HEK293 (cell line): ENCODE results near the gene WIPF3.

Experiments used
- BCL11A ChIP-seq: fragments of 450-650 bp; formaldehyde crosslinking; IDR thresholded peaks from 2 replicates; pipeline ENCODE4 v1.5.1; 2016; ENCODE audit warnings: low read depth, missing biosample characterization, missing genetic modification characterization
- FEZF1 ChIP-seq: fragments of 450-650 bp; formaldehyde crosslinking; IDR thresholded peaks from 2 replicates; pipeline ENCODE4 v1.5.1; 2016; ENCODE audit warnings: missing biosample characterization, missing genetic modification characterization
- KLF8 ChIP-seq: fragments of 450-650 bp; formaldehyde crosslinking; IDR thresholded peaks from 2 replicates; pipeline ENCODE4 v1.5.1; 2016; ENCODE audit warnings: missing biosample characterization, missing genetic modification characterization
- MZF1 ChIP-seq: fragments of 450-650 bp; formaldehyde crosslinking; IDR thresholded peaks from 2 replicates; pipeline ENCODE4 v1.5.1; 2017; ENCODE audit warnings: missing biosample characterization, missing genetic modification characterization, borderline replicate concordance
- OSR2 ChIP-seq: fragments of 450-650 bp; formaldehyde crosslinking; IDR thresholded peaks from 2 replicates; pipeline ENCODE4 v1.5.1; 2016; ENCODE audit warnings: missing biosample characterization, missing genetic modification characterization
- SALL2 ChIP-seq: fragments of 450-650 bp; formaldehyde crosslinking; IDR thresholded peaks from 2 replicates; pipeline ENCODE4 v1.5.0; 2017; ENCODE audit warnings: missing biosample characterization, mild to moderate bottlenecking, missing genetic modification characterization, borderline replicate concordance
- SCRT1 ChIP-seq: fragments of 450-650 bp; formaldehyde crosslinking; IDR thresholded peaks from 2 replicates; pipeline ENCODE4 v1.5.1; 2016; ENCODE audit warnings: missing biosample characterization, missing genetic modification characterization, borderline replicate concordance
- SCRT2 ChIP-seq: fragments of 450-650 bp; formaldehyde crosslinking; IDR thresholded peaks from 2 replicates; pipeline ENCODE4 v1.5.1; 2016; ENCODE audit warnings: missing biosample characterization, missing genetic modification characterization
- SP2 ChIP-seq: fragments of 450-650 bp; formaldehyde crosslinking; IDR thresholded peaks from 2 replicates; pipeline ENCODE4 v1.5.1; 2016; ENCODE audit warnings: missing biosample characterization, missing genetic modification characterization
- TCF7L2 ChIP-seq: IDR thresholded peaks from 2 replicates; pipeline ENCODE4 v1.6.1; 2011; ENCODE audit warnings: low read depth, mild to moderate bottlenecking, inconsistent platforms, low read length, moderate library complexity, borderline replicate concordance
- YY1 ChIP-seq: fragments of 450-650 bp; formaldehyde crosslinking; IDR thresholded peaks from 2 replicates; pipeline ENCODE4 v1.5.1; 2018; ENCODE audit warnings: missing biosample characterization, missing genetic modification characterization
- ZBTB8A ChIP-seq: fragments of 450-650 bp; formaldehyde crosslinking; IDR thresholded peaks from 2 replicates; pipeline ENCODE4 v1.5.1; 2016; ENCODE audit warnings: missing biosample characterization, missing genetic modification characterization
- ZFP69B ChIP-seq: fragments of 450-650 bp; formaldehyde crosslinking; IDR thresholded peaks from 2 replicates; pipeline ENCODE4 v1.5.1; 2016; ENCODE audit warnings: missing biosample characterization, missing genetic modification characterization
- ZNF112 ChIP-seq: fragments of 450-650 bp; formaldehyde crosslinking; IDR thresholded peaks from 2 replicates; pipeline ENCODE4 v1.5.0; 2017; ENCODE audit warnings: missing biosample characterization, missing genetic modification characterization
- ZNF169 ChIP-seq: fragments of 450-650 bp; formaldehyde crosslinking; IDR thresholded peaks from 2 replicates; pipeline ENCODE4 v1.5.1; 2016; ENCODE audit warnings: missing biosample characterization, missing genetic modification characterization
- ZNF202 ChIP-seq: fragments of 450-650 bp; formaldehyde crosslinking; IDR thresholded peaks from 2 replicates; pipeline ENCODE4 v1.5.1; 2016; ENCODE audit warnings: missing biosample characterization, missing genetic modification characterization, borderline replicate concordance
- ZNF211 ChIP-seq: fragments of 450-650 bp; formaldehyde crosslinking; IDR thresholded peaks from 2 replicates; pipeline ENCODE4 v1.5.1; 2016; ENCODE audit warnings: low read depth, missing biosample characterization, missing genetic modification characterization
- ZNF223 ChIP-seq: fragments of 450-650 bp; formaldehyde crosslinking; IDR thresholded peaks from 2 replicates; pipeline ENCODE4 v1.5.1; 2016; ENCODE audit warnings: missing biosample characterization, missing genetic modification characterization
- ZNF311 ChIP-seq: fragments of 450-650 bp; formaldehyde crosslinking; IDR thresholded peaks from 2 replicates; pipeline ENCODE4 v1.5.1; 2017; ENCODE audit warnings: missing biosample characterization, missing genetic modification characterization, borderline replicate concordance
- ZNF544 ChIP-seq: fragments of 450-650 bp; formaldehyde crosslinking; IDR thresholded peaks from 2 replicates; pipeline ENCODE4 v1.5.0; 2017; ENCODE audit warnings: missing biosample characterization, missing genetic modification characterization
- ZNF624 ChIP-seq: fragments of 450-650 bp; formaldehyde crosslinking; IDR thresholded peaks from 2 replicates; pipeline ENCODE4 v1.5.1; 2017; ENCODE audit warnings: missing biosample characterization, missing genetic modification characterization
- ZNF768 ChIP-seq: fragments of 450-650 bp; formaldehyde crosslinking; IDR thresholded peaks from 2 replicates; pipeline ENCODE4 v1.5.1; 2018; ENCODE audit warnings: missing biosample characterization, mild to moderate bottlenecking, missing genetic modification characterization
- ZNF785 ChIP-seq: fragments of 450-650 bp; formaldehyde crosslinking; IDR thresholded peaks from 2 replicates; pipeline ENCODE4 v1.5.1; 2016; ENCODE audit warnings: missing biosample characterization, missing genetic modification characterization
- TF ChIP-seq, protein P1 (sequence below): fragments of 450-650 bp; formaldehyde crosslinking; IDR thresholded peaks from 2 replicates; pipeline ENCODE4 v1.5.1; 2017; ENCODE audit warnings: missing biosample characterization, missing genetic modification characterization
- TF ChIP-seq, protein P2 (sequence below): fragments of 450-650 bp; formaldehyde crosslinking; IDR thresholded peaks from 2 replicates; pipeline ENCODE4 v1.5.1; 2016; ENCODE audit warnings: missing biosample characterization, missing genetic modification characterization
- TF ChIP-seq, protein P3 (sequence below): fragments of 450-650 bp; formaldehyde crosslinking; IDR thresholded peaks from 2 replicates; pipeline ENCODE4 v1.5.1; 2016; ENCODE audit warnings: missing biosample characterization, missing genetic modification characterization
- TF ChIP-seq, protein P4 (sequence below): fragments of 450-650 bp; formaldehyde crosslinking; IDR thresholded peaks from 2 replicates; pipeline ENCODE4 v1.5.1; 2016; ENCODE audit warnings: missing biosample characterization, missing genetic modification characterization
- TF ChIP-seq, protein P5 (sequence below): fragments of 450-650 bp; formaldehyde crosslinking; optimal IDR thresholded peaks from 2 replicates; pipeline ENCODE3; 2016; ENCODE audit warnings: missing biosample characterization, mild to moderate bottlenecking, missing genetic modification characterization
- TF ChIP-seq, protein P6 (sequence below): fragments of 450-650 bp; formaldehyde crosslinking; IDR thresholded peaks from 2 replicates; pipeline ENCODE4 v1.5.1; 2017; ENCODE audit warnings: missing biosample characterization, missing genetic modification characterization

WIPF3 gene

DNA sequence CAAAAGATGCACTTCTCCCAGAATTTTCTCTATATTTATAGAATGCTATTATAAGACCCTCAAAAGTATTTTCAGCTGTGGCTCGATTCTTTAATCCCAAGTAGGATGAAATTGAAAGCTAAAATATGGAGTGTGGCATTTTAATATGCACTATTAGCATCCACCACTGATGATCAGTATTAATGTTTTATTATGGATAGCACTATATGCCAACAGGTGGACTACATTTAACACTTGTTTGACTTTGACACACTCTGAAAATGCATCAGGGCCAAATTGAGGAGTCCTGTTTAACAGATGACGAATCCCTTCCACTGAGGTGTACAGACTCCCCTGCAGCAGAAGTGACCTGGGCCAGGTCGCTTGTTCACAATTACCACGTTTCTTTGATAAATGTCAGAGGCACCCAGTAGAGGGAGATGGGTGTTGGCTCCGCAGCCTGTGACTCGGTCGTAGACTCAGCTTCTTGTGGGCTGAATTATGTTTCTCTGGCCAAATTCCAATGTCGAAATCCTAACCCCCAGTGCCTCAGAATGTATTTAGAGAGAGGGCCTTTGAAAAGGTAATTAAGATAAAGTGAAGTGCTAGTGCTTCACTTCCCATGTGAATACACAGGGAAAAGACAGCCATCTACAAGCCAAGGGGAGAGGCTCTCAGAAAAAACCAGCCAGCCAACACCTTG is 48.1 kb downstream of the WIPF3 start (continued):
- TF ChIP-seq, protein P1, sequence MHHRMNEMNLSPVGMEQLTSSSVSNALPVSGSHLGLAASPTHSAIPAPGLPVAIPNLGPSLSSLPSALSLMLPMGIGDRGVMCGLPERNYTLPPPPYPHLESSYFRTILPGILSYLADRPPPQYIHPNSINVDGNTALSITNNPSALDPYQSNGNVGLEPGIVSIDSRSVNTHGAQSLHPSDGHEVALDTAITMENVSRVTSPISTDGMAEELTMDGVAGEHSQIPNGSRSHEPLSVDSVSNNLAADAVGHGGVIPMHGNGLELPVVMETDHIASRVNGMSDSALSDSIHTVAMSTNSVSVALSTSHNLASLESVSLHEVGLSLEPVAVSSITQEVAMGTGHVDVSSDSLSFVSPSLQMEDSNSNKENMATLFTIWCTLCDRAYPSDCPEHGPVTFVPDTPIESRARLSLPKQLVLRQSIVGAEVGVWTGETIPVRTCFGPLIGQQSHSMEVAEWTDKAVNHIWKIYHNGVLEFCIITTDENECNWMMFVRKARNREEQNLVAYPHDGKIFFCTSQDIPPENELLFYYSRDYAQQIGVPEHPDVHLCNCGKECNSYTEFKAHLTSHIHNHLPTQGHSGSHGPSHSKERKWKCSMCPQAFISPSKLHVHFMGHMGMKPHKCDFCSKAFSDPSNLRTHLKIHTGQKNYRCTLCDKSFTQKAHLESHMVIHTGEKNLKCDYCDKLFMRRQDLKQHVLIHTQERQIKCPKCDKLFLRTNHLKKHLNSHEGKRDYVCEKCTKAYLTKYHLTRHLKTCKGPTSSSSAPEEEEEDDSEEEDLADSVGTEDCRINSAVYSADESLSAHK, result no peak
- TF ChIP-seq ZNF211 (no peak), SP2 (tag by site-specific recombination) (no peak), ZNF223 (no peak), SCRT1 (tag by site-specific recombination) (peak; percentile 49; the same call in 1 of the 2 replicates), ZFP69B (tag by site-specific recombination) (no peak; the same call in 1 of the 2 replicates), ZNF624 (tag by site-specific recombination) (no peak), ZNF311 (tag by site-specific recombination) (no peak), YY1 (no peak), SALL2 (no peak), ZNF768 (tag by site-specific recombination) (no peak), FEZF1 (tag by site-specific recombination) (peak; percentile 77), ZBTB8A (tag by site-specific recombination) (peak; percentile 57), ZNF169 (tag by site-specific recombination) (no peak), BCL11A (tag by site-specific recombination) (no peak), KLF8 (tag by site-specific recombination) (peak; percentile 31; the same call in 1 of the 2 replicates), ZNF785 (tag by site-specific recombination) (no peak), OSR2 (peak; percentile 76), ZNF112 (tag by site-specific recombination) (no peak), ZNF202 (no peak), MZF1 (tag by site-specific recombination) (no peak), TCF7L2 (peak; percentile 69), SCRT2 (tag by site-specific recombination) (peak; percentile 93), ZNF544 (no peak)
- TF ChIP-seq, protein P2, sequence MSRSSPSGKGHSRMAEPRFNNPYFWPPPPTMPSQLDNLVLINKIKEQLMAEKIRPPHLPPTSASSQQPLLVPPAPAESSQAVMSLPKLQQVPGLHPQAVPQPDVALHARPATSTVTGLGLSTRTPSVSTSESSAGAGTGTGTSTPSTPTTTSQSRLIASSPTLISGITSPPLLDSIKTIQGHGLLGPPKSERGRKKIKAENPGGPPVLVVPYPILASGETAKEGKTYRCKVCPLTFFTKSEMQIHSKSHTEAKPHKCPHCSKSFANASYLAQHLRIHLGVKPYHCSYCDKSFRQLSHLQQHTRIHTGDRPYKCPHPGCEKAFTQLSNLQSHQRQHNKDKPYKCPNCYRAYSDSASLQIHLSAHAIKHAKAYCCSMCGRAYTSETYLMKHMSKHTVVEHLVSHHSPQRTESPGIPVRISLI (tag by site-specific recombination), result no peak
- TF ChIP-seq, protein P3, sequence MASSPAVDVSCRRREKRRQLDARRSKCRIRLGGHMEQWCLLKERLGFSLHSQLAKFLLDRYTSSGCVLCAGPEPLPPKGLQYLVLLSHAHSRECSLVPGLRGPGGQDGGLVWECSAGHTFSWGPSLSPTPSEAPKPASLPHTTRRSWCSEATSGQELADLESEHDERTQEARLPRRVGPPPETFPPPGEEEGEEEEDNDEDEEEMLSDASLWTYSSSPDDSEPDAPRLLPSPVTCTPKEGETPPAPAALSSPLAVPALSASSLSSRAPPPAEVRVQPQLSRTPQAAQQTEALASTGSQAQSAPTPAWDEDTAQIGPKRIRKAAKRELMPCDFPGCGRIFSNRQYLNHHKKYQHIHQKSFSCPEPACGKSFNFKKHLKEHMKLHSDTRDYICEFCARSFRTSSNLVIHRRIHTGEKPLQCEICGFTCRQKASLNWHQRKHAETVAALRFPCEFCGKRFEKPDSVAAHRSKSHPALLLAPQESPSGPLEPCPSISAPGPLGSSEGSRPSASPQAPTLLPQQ (tag by site-specific recombination), result no peak
- TF ChIP-seq, protein P4, sequence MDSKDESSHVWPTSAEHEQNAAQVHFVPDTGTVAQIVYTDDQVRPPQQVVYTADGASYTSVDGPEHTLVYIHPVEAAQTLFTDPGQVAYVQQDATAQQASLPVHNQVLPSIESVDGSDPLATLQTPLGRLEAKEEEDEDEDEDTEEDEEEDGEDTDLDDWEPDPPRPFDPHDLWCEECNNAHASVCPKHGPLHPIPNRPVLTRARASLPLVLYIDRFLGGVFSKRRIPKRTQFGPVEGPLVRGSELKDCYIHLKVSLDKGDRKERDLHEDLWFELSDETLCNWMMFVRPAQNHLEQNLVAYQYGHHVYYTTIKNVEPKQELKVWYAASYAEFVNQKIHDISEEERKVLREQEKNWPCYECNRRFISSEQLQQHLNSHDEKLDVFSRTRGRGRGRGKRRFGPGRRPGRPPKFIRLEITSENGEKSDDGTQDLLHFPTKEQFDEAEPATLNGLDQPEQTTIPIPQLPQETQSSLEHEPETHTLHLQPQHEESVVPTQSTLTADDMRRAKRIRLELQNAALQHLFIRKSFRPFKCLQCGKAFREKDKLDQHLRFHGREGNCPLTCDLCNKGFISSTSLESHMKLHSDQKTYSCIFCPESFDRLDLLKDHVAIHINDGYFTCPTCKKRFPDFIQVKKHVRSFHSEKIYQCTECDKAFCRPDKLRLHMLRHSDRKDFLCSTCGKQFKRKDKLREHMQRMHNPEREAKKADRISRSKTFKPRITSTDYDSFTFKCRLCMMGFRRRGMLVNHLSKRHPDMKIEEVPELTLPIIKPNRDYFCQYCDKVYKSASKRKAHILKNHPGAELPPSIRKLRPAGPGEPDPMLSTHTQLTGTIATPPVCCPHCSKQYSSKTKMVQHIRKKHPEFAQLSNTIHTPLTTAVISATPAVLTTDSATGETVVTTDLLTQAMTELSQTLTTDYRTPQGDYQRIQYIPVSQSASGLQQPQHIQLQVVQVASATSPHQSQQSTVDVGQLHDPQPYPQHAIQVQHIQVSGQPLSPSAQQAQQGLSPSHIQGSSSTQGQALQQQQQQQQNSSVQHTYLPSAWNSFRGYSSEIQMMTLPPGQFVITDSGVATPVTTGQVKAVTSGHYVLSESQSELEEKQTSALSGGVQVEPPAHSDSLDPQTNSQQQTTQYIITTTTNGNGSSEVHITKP (tag by site-specific recombination), result peak; percentile 75
- TF ChIP-seq, protein P5, sequence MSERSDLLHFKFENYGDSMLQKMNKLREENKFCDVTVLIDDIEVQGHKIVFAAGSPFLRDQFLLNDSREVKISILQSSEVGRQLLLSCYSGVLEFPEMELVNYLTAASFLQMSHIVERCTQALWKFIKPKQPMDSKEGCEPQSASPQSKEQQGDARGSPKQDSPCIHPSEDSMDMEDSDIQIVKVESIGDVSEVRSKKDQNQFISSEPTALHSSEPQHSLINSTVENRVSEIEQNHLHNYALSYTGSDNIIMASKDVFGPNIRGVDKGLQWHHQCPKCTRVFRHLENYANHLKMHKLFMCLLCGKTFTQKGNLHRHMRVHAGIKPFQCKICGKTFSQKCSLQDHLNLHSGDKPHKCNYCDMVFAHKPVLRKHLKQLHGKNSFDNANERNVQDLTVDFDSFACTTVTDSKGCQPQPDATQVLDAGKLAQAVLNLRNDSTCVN (tag by site-specific recombination), result no peak
- TF ChIP-seq, protein P6, sequence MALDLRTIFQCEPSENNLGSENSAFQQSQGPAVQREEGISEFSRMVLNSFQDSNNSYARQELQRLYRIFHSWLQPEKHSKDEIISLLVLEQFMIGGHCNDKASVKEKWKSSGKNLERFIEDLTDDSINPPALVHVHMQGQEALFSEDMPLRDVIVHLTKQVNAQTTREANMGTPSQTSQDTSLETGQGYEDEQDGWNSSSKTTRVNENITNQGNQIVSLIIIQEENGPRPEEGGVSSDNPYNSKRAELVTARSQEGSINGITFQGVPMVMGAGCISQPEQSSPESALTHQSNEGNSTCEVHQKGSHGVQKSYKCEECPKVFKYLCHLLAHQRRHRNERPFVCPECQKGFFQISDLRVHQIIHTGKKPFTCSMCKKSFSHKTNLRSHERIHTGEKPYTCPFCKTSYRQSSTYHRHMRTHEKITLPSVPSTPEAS (tag by site-specific recombination), result no peak
